GM23338 (cell line): Measurements from ENCODE around the gene ROGDI. TPM values are rescaled to one million over a fixed set of nuclear protein-coding genes. Genes with fewer than 3 reads are reported as not detected.

Source experiments
- ATAC-seq: fragments of 200-7000 bp; cut with Tn5 transposase; 3 replicates; pipeline ENCODE4 v1.9.1; 2020
- DNase-seq: peaks from one replicate; pipeline ENCODE4 v3.0.0-alpha.2; 2015; ENCODE audit warnings: low spot score
- H2AFZ ChIP-seq: fragments of 200-600 bp; sonication (generic); 2 replicates; pipeline ENCODE4 v1.8.0; 2016; ENCODE audit warnings: antibody characterized with exemption, mild to moderate bottlenecking, moderate library complexity
- H3F3A ChIP-seq: fragments of 200-600 bp; sonication (generic); replicated peaks from 2 replicates; pipeline ENCODE4 v1.8.0; 2017; ENCODE audit warnings: antibody characterized with exemption, mixed run types, low read depth
- H3K27ac ChIP-seq: fragments of 200-600 bp; sonication (generic); 2 replicates; pipeline ENCODE4 v1.6.1; 2016; ENCODE audit warnings: low read depth
- H3K27me3 ChIP-seq: fragments of 200-600 bp; sonication (generic); 2 replicates; pipeline ENCODE4 v1.8.0; 2016; ENCODE audit warnings: mild to moderate bottlenecking, mixed run types, moderate library complexity; ENCODE audit not compliant: insufficient read depth
- H3K36me3 ChIP-seq: fragments of 200-600 bp; sonication (generic); 2 replicates; pipeline ENCODE4 v1.8.0; 2016; ENCODE audit warnings: mild to moderate bottlenecking; ENCODE audit not compliant: insufficient read depth
- H3K4me1 ChIP-seq: fragments of 200-600 bp; sonication (generic); 2 replicates; pipeline ENCODE4 v1.8.0; 2016; ENCODE audit warnings: mild to moderate bottlenecking, moderate library complexity; ENCODE audit not compliant: insufficient read depth
- H3K4me2 ChIP-seq: fragments of 200-600 bp; sonication (generic); 2 replicates; pipeline ENCODE4 v1.7.1; 2017; ENCODE audit warnings: mixed run types
- H3K4me3 ChIP-seq: fragments of 200-600 bp; sonication (generic); 2 replicates; pipeline ENCODE4 v1.6.1; 2016; ENCODE audit warnings: mixed run types
- H3K79me2 ChIP-seq: fragments of 200-600 bp; sonication (generic); replicated peaks from 2 replicates; pipeline ENCODE4 v1.8.0; 2017; ENCODE audit warnings: mild to moderate bottlenecking; ENCODE audit not compliant: insufficient read depth
- H3K9me2 ChIP-seq: fragments of 200-600 bp; sonication (generic); 2 replicates; pipeline ENCODE4 v1.8.0; 2017; ENCODE audit not compliant: insufficient read depth
- H4K20me1 ChIP-seq: fragments of 200-600 bp; sonication (generic); replicated peaks from 2 replicates; pipeline ENCODE4 v1.8.0; 2017; ENCODE audit warnings: mild to moderate bottlenecking; ENCODE audit not compliant: insufficient read depth
- H3K27ac Mint-ChIP-seq: 2 replicates; pipeline ENCODE4 v1.8.0; 2020; ENCODE audit warnings: inconsistent platforms, mild to moderate bottlenecking, moderate library complexity, mixed read lengths
- H3K27me3 Mint-ChIP-seq: 3 replicates; pipeline ENCODE4 v1.8.0; 2022; ENCODE audit warnings: low read depth, mild to moderate bottlenecking, moderate library complexity, mixed read lengths, inconsistent platforms; ENCODE audit not compliant: insufficient read depth, poor library complexity
- H3K36me3 Mint-ChIP-seq: 3 replicates; pipeline ENCODE4 v1.8.0; 2021; ENCODE audit warnings: low read depth, mild to moderate bottlenecking, inconsistent platforms, moderate library complexity, mixed read lengths
- H3K4me1 Mint-ChIP-seq: 3 replicates; pipeline ENCODE4 v1.8.0; 2020; ENCODE audit warnings: mild to moderate bottlenecking, inconsistent platforms, mixed read lengths
- H3K4me3 Mint-ChIP-seq: 3 replicates; pipeline ENCODE4 v1.8.0; 2021; ENCODE audit warnings: moderate library complexity, mild to moderate bottlenecking, inconsistent platforms, mixed read lengths
- H3K9me3 Mint-ChIP-seq: 3 replicates; pipeline ENCODE4 v1.8.0; 2020; ENCODE audit warnings: moderate library complexity, mild to moderate bottlenecking, inconsistent platforms, mixed read lengths
- CREB1 ChIP-seq: fragments of 250-450 bp; sonication (Bioruptor Pico); IDR thresholded peaks from 2 replicates; pipeline ENCODE4 v1.5.0; 2020; ENCODE audit warnings: low read depth, mild to moderate bottlenecking, moderate library complexity
- EZH2 ChIP-seq: fragments of 200-600 bp; sonication (generic); IDR thresholded peaks from one replicate; pipeline ENCODE4 v1.8.0; 2017; ENCODE audit warnings: antibody characterized with exemption, mild to moderate bottlenecking, low read depth; ENCODE audit not compliant: unreplicated experiment
- EZH2phosphoT487 ChIP-seq: fragments of 200-600 bp; sonication (generic); IDR thresholded peaks from one replicate; pipeline ENCODE4 v1.8.1; 2018; ENCODE audit warnings: antibody characterized with exemption; ENCODE audit not compliant: unreplicated experiment
- NANOG ChIP-seq: IDR thresholded peaks from 2 replicates; pipeline ENCODE4 v1.6.1; 2016; ENCODE audit warnings: antibody characterized with exemption, borderline replicate concordance
- POLR2AphosphoS5 ChIP-seq: IDR thresholded peaks from 2 replicates; pipeline ENCODE4 v1.6.1; 2016; ENCODE audit warnings: antibody characterized with exemption, low read depth
- ZNF114 ChIP-seq: fragments of 250-450 bp; sonication (Bioruptor Pico); IDR thresholded peaks from 2 replicates; pipeline ENCODE4 v1.5.0; 2020; ENCODE audit warnings: mild to moderate bottlenecking, moderate library complexity
- ZNF331 ChIP-seq: fragments of 250-450 bp; sonication (Bioruptor Pico); IDR thresholded peaks from 2 replicates; pipeline ENCODE4 v1.5.0; 2020; ENCODE audit warnings: low read depth, mild to moderate bottlenecking, moderate library complexity
- polyA plus RNA-seq: library from polyadenylated mRNA; unstranded; fragments of >200 nt; fragmentation: Nextera tagmentation; extraction: Ambion mirVana; gene quantifications from 2 replicates; pipeline ENCODE4 v1.2.1, GENCODE V29; 2016
- total RNA-seq: library from RNA; depleted of rRNA; stranded (reverse); fragments of >200 nt; shearing (Covaris generic); gene quantifications from 2 replicates; pipeline ENCODE4 v1.2.3, GENCODE V29; 2014
- TF ChIP-seq, protein P1 (sequence below): fragments of 250-450 bp; sonication (Bioruptor Pico); IDR thresholded peaks from 2 replicates; pipeline ENCODE4 v1.5.0; 2020; ENCODE audit warnings: mild to moderate bottlenecking, moderate library complexity
- TF ChIP-seq, protein P2 (sequence below): IDR thresholded peaks from one replicate; pipeline ENCODE4 v1.6.1; 2018; ENCODE audit warnings: antibody characterized with exemption; ENCODE audit not compliant: unreplicated experiment

The ROGDI gene
- total and polyA plus RNA-seq, 2 experiments from 2014 or later: 30.3 to 38.8 TPM

DNA sequence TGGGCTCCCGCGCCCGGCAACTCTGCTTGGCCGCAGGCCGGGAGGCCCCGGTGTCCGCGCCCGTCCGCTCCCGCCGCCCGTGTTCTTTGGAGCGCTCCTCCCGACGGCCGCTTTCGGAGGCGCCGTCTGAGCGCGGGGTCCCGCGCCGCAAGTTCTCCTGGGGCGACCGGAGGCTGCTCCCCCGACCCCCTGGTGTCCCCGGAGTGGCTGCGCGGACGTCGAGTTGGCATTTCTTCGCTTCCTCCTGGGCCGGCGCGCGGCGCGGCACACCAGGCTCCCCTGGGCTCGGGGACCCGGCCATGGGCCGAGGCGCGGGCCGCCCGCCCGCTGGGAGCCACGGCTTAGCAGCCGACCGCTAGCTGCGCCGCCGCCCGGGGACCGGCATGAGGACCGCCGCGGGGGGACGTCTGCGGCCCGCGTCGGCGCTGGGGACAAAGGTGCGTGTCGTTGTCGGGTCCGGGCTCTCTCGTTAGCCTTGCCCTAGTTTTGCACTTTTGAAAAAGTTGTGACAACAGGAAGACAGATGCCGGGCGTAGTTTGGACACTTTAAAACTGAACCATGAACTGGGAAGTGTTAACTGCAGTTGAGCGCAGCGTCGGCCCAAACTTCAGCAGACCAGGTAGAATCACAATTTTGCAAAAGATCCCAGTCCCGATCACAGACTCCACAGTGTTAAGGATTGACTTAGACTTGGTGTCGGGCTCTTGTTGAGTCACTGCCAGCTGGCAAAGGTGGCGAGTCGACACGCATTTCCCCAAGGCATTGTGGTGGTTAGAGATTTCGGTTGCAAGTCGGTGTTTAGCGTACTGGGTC lies 45.5 kb upstream of the ROGDI start:
- H3K9me3 Mint-ChIP-seq: no peaks in the 10 kb centered on the region
- H3K27me3 Mint-ChIP-seq: no peaks in the 10 kb centered on the region
- ATAC-seq: peak; percentile 28
- peaks cover 28% of the 10 kb centered on the region; the same call in 2 of the 3 replicates for H3K4me1 Mint-ChIP-seq
- H3K27ac Mint-ChIP-seq: no peak overlapping the region
- Histone ChIP-seq H4K20me1 (peaks cover 52% of the 10 kb centered on the region), H2AFZ (peak overlapping the region; percentile 67; the same call in 1 of the 2 replicates), H3K9me2 (no peaks in the 10 kb centered on the region), H3K79me2 (peaks cover 83% of the 10 kb centered on the region), H3K4me1 (peaks cover 11% of the 10 kb centered on the region), H3K27ac (peak overlapping the region; percentile 59; the same call in 1 of the 2 replicates), H3K4me2 (peak overlapping the region; percentile 89), H3K4me3 (peak overlapping the region; percentile 92), H3K27me3 (no peaks in the 10 kb centered on the region), H3F3A (peaks cover 14% of the 10 kb centered on the region), H3K36me3 (peaks cover 25% of the 10 kb centered on the region)
- peaks cover 34% of the 10 kb centered on the region for H3K36me3 Mint-ChIP-seq
- H3K4me3 Mint-ChIP-seq: peak overlapping the region; percentile 88
- peak; percentile 55 for DNase-seq
- no peak for TF ChIP-seq EZH2
- no peak for TF ChIP-seq ZNF331 (CRISPR knock-in tag)
- no peak for TF ChIP-seq NANOG
- no peak for TF ChIP-seq POLR2AphosphoS5
- TF ChIP-seq CREB1 (CRISPR knock-in tag): no peak

DNA sequence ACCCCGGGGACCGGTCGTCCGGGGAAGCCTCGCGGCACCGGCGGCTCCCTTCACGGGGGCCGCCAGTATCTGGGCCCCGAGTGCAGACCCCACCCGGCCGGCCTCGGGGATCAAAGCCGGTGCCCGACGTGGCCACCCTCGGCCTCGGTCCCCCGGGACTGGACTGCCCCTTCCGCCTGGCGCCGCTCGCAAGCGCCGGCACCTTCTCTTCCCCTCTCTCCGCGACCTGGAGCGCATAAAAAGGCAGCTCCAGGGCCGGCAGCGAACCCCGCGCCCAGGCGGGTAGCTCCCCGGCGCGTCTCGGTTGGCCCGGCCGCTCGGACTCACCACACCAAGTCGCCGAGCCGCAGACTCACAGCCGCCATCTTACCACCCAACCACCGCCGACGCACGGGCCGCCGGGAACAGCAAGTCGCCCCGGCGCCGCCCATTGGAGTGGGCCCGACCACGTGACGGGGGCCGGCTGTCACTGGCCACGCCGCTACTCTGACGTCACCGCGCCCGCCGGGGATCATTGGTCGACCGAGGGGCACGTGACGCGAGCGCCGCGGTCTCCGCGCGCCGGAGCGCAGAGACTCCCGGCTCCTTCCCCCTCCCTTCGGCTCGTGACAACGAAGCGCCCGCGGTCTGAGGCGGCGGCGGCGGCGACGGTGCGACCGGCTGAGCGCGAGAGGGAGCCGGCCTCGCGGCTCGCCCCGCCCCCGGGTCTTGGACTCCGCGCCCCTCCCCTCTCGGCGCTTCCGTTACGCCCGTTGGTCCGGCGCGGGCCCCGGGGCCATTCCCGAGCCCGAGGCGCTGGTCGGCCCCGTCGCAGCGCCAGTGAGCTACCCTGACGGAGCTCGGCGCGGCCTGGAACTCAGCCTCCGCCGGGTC lies 44.7 kb upstream of the ROGDI start, which contains the start of the genes GLYR1 and UBN1:
GLYR1 (minus strand) TSS at position 388 of the 873 bp plus-strand sequence; CDS start at position 365, 23 bp downstream.
UBN1 (plus strand) TSS at position 581 of the 873 bp plus-strand sequence. CDS start 5,437 bp downstream, outside the sequence.
- H2AFZ ChIP-seq: peak within 1 kb of the TSS; percentile 67; the same call in 1 of the 2 replicates
- Mint-ChIP-seq H3K27ac (peak within 1 kb of the TSS; percentile 80; the same call in 1 of the 2 replicates), H3K4me3 (peak within 1 kb of the TSS; percentile 88), H3K4me1 (peaks cover 27% of the 10 kb centered on the region; the same call in 2 of the 3 replicates), H3K36me3 (peaks cover 39% of the 10 kb centered on the region), H3K27me3 (no peaks in the 10 kb centered on the region), H3K9me3 (no peaks in the 10 kb centered on the region)
- peaks cover 30% of the 10 kb centered on the region for H3K36me3 ChIP-seq
- peak within 1 kb of the TSS; percentile 78; the same call in 1 of the 2 replicates for H3K27ac ChIP-seq
- H3F3A ChIP-seq: peaks cover 14% of the 10 kb centered on the region
- peaks cover 11% of the 10 kb centered on the region for H3K4me1 ChIP-seq
- H3K4me3 ChIP-seq: peak within 1 kb of the TSS; percentile 92
- H4K20me1 ChIP-seq: peaks cover 53% of the 10 kb centered on the region
- no peaks in the 10 kb centered on the region for H3K27me3 ChIP-seq
- DNase-seq (peak; percentile 99), ATAC-seq (peak; percentile 90)
- peaks cover 82% of the 10 kb centered on the region for H3K79me2 ChIP-seq
- no peaks in the 10 kb centered on the region for H3K9me2 ChIP-seq
- peak within 1 kb of the TSS; percentile 89 for H3K4me2 ChIP-seq
- no peak for TF ChIP-seq ZNF114
- TF ChIP-seq, protein P1, sequence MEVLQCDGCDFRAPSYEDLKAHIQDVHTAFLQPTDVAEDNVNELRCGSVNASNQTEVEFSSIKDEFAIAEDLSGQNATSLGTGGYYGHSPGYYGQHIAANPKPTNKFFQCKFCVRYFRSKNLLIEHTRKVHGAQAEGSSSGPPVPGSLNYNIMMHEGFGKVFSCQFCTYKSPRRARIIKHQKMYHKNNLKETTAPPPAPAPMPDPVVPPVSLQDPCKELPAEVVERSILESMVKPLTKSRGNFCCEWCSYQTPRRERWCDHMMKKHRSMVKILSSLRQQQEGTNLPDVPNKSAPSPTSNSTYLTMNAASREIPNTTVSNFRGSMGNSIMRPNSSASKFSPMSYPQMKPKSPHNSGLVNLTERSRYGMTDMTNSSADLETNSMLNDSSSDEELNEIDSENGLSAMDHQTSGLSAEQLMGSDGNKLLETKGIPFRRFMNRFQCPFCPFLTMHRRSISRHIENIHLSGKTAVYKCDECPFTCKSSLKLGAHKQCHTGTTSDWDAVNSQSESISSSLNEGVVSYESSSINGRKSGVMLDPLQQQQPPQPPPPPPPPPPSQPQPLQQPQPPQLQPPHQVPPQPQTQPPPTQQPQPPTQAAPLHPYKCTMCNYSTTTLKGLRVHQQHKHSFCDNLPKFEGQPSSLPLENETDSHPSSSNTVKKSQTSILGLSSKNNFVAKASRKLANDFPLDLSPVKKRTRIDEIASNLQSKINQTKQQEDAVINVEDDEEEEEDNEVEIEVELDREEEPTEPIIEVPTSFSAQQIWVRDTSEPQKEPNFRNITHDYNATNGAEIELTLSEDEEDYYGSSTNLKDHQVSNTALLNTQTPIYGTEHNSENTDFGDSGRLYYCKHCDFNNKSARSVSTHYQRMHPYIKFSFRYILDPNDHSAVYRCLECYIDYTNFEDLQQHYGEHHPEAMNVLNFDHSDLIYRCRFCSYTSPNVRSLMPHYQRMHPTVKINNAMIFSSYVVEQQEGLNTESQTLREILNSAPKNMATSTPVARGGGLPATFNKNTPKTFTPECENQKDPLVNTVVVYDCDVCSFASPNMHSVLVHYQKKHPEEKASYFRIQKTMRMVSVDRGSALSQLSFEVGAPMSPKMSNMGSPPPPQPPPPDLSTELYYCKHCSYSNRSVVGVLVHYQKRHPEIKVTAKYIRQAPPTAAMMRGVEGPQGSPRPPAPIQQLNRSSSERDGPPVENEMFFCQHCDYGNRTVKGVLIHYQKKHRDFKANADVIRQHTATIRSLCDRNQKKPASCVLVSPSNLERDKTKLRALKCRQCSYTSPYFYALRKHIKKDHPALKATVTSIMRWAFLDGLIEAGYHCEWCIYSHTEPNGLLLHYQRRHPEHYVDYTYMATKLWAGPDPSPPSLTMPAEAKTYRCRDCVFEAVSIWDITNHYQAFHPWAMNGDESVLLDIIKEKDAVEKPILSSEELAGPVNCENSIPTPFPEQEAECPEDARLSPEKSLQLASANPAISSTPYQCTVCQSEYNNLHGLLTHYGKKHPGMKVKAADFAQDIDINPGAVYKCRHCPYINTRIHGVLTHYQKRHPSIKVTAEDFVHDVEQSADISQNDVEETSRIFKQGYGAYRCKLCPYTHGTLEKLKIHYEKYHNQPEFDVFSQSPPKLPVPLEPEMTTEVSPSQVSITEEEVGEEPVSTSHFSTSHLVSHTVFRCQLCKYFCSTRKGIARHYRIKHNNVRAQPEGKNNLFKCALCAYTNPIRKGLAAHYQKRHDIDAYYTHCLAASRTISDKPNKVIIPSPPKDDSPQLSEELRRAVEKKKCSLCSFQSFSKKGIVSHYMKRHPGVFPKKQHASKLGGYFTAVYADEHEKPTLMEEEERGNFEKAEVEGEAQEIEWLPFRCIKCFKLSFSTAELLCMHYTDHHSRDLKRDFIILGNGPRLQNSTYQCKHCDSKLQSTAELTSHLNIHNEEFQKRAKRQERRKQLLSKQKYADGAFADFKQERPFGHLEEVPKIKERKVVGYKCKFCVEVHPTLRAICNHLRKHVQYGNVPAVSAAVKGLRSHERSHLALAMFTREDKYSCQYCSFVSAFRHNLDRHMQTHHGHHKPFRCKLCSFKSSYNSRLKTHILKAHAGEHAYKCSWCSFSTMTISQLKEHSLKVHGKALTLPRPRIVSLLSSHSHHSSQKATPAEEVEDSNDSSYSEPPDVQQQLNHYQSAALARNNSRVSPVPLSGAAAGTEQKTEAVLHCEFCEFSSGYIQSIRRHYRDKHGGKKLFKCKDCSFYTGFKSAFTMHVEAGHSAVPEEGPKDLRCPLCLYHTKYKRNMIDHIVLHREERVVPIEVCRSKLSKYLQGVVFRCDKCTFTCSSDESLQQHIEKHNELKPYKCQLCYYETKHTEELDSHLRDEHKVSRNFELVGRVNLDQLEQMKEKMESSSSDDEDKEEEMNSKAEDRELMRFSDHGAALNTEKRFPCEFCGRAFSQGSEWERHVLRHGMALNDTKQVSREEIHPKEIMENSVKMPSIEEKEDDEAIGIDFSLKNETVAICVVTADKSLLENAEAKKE (CRISPR knock-in tag): no peak
- no peak for TF ChIP-seq EZH2phosphoT487
- peak; percentile 97 for TF ChIP-seq CREB1 (CRISPR knock-in tag)
- TF ChIP-seq, protein P2, sequence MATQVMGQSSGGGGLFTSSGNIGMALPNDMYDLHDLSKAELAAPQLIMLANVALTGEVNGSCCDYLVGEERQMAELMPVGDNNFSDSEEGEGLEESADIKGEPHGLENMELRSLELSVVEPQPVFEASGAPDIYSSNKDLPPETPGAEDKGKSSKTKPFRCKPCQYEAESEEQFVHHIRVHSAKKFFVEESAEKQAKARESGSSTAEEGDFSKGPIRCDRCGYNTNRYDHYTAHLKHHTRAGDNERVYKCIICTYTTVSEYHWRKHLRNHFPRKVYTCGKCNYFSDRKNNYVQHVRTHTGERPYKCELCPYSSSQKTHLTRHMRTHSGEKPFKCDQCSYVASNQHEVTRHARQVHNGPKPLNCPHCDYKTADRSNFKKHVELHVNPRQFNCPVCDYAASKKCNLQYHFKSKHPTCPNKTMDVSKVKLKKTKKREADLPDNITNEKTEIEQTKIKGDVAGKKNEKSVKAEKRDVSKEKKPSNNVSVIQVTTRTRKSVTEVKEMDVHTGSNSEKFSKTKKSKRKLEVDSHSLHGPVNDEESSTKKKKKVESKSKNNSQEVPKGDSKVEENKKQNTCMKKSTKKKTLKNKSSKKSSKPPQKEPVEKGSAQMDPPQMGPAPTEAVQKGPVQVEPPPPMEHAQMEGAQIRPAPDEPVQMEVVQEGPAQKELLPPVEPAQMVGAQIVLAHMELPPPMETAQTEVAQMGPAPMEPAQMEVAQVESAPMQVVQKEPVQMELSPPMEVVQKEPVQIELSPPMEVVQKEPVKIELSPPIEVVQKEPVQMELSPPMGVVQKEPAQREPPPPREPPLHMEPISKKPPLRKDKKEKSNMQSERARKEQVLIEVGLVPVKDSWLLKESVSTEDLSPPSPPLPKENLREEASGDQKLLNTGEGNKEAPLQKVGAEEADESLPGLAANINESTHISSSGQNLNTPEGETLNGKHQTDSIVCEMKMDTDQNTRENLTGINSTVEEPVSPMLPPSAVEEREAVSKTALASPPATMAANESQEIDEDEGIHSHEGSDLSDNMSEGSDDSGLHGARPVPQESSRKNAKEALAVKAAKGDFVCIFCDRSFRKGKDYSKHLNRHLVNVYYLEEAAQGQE: no peak
